HuH-7 (cell line): ENCODE data around the gene STAM.
"Not testable (repeated sequence)": the region's sequence is repeated elsewhere in the genome, so short reads cannot be mapped to it uniquely, and the experiment has no call there.

Experiments
- DNase-seq: peaks from one replicate; pipeline ENCODE4 v3.0.0; 2011; ENCODE audit warnings: low spot score

STAM gene

DNA sequence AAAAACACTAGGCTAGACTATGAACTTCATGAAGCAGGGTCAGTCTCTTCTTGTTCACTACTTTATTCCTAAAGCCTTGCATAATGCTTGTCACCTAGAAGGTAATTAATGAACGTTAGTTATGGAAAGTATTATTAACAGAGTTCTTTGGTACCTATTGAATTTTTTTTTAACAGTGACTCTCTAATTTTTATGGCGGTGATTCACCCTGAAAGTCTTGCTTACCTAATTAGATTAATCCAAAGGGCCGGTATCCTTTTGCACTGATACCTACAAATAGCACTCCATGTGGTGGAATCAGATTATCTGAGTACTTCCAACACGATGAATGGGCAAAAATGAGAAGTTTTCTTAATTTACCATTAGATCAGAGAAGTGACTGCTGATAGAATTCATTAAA lies 31.7 kb downstream of the STAM start:
- no peak for DNase-seq

DNA sequence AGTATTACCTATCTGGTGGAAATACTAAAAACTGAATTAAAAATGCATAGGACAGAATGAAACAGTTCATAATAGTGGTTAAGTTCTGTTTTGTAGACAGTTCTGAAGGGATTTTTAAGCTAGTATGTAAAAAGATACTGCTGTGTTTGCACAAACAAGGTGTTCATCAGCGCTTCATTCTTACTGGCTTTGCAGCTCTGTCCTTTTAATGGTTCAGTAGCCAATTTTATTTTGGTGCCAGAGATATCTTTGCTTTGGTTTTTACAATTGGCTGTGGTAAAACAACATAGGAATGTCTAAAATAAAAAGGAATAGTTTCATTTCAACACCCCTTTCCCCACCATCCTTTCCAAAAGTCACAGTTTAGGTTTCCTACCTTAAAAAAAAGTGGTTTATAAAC lies 33.0 kb downstream of the STAM start:
- DNase-seq, result no peak

DNA sequence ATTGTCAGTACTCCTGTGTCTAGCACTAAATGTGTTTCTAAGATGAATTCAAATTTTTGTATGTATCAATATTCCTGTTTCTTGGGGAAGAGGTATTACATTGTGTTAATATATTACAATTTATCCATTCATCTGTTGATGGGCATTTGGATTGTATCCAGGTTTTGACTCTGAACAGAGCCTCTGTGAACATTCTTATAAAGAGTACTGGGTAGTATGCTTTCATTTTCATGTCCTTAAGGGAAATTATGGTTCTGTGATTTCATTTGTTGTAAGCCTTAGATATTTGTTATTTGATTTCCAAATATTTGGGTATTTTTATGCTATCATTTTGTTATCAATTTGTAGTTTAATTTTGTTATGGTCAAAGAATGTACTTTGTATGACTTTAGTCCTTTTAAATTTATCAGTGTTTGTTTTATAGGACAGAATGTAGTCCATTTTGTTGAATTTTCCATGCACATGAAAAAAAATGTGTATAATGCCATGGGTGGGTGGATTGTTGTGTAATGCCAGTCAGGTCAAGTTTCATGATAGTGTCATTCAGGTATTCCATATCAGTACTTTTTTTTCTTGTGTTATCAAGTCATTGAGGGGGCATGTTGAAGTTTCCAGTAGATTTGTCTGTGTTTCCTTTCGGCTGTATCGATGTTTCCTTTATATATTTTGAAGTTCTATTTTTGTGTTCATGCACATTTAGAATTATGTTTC lies 38.4 kb downstream of the STAM start:
- DNase-seq, result no peak

DNA sequence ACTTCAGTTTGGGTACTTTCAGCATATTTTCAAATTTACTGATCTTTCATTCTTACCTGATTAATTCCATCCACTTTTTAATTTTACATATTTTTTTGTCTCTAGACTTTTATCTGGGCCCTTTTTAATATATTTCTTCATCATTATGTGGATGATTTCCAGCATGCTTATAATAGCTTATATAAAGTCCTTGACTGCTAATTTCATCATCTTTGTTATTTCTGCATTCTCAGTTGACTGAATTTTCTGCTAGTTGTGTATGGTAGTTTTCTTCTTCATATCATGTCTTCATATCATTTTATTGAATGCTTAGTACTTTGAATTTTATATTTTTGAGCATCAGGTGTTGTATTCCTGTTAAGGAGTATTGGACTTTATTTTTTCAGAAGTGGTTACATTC lies 39.6 kb downstream of the STAM start:
- no peak for DNase-seq

DNA sequence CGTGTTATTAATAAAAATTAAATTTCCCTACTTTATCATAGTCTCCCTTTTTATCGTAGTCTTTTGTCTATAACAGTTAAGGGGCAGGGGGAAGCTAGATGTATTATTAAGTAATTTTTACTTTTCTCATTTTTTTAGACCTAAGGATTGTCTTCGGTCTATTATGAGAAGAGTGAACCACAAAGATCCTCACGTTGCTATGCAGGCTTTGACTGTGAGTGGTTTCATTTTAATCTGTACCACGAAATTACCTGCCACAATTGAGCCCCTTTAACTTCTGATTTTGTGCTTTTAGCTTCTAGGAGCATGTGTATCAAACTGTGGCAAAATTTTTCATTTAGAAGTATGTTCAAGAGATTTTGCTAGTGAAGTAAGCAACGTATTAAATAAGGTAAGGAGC lies 40.6 kb downstream of the STAM start:
- DNase-seq, result no peak

DNA sequence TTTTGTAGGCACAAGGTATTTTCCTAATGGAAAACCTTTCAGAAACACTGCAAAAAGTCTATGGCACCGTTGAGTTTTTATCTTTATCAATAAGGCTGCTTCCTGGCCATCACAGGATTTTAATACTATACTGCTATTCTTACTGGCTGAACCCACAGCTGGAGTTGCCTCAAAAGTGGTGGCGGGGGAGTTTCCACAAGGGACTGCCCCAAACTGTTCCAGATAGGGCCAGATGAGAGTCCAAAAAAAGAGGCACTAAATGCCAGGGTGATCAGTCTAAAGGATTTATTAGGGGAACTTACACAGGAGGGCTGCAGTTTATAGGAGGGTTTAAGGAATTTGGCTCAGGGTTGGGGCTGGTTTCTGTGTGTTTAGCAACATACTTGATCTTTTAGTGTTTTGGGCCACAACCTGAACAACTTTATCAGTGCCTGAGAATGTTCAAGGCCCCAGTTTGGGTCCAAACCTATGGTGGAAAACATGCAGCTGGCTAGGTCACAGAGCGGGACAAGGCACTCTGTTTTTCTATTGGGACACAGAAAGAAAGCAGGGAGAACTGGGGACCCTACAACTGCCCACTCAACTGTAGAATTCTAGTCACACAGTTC lies 41.4 kb downstream of the STAM start:
- DNase-seq, result no peak

DNA sequence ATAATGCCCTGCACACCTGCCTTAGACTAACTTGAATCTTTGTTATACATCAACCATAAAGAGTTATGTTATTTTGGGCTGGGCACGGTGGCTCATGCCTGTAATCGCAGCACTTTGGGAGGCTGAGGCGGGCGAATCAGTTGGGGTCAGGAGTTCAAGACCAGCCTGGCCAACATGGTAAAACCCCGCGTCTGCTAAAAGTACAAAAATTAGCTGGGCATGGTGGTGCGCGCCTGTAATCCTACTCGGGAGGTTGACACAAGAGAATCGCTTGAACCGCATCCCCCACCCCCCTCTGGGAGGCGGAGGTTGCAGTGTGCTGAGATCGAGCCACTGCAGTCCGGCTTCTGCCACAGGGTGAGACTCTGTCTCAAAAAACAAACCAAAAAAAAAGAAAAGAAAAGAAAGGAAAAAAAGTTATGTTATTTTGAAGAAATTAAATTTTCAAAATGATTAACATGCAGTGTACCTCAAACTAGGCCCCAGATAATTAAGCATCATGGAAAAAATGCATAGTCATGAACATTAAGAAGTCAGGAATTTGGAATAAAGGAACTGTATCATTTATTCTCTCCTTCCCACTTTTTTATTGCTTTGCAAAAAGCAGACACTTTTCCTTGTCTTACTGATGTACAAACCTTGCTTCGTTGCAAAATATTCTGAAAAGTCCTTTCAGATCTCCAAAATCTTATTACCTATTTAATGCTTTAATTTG lies 43.3 kb downstream of the STAM start:
- DNase-seq, result no peak

DNA sequence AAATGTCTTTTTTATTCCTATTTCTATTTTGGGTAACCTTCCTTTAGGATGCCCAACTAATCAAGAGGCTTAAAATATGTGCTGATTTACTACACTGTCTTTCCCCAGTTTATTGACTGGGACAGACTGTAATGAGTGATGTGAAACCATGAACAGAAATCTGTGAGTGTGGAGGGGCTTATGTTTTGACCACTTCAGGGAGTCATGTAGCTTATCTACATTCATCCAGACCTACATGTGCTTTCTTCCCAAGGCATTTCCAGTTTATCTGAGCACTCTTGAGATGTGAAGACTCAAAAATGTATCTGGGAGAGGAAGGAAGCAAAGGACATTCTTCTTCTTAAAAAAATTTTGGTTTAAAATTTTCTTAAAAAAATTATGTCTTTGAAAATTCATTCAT lies 45.2 kb downstream of the STAM start:
- DNase-seq, result no peak

DNA sequence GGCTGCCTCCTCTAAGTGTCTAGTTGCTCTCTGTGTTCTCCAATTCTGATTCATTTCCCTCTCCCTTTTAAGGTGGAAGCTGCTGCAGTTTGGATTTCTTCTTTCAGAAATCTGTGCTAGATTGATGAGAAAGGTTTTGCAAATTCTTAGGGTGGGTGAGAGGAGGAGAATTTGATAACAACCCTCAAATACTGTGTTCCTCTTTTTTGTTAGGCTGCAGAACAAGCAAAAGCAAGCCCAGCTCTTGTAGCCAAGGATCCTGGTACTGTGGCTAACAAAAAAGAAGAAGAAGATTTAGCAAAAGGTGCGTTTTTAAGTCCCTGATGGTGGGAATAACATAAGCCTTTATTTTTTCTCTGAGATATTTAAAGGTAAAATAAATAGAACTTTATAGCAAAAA lies 49.1 kb downstream of the STAM start:
- no peak for DNase-seq

DNA sequence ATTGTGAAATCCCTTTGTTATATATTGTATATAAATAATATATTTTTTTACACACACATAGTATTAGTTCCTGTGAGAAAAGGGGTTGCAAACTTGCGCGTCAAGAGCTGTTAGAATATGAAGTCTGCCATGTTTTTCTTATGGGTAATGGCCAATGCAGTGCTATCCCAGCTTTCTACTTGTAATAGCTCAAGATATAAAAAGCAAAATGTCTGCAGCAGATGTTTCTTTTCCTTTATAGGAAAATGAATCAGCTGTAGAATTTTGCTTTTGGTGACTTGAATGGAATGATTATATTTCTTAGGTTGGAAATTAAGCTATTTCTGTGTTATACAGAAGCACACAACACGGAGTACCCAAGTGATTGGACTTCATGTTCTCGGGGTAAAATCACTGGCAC lies 54.7 kb downstream of the STAM start:
- DNase-seq, result no peak

DNA sequence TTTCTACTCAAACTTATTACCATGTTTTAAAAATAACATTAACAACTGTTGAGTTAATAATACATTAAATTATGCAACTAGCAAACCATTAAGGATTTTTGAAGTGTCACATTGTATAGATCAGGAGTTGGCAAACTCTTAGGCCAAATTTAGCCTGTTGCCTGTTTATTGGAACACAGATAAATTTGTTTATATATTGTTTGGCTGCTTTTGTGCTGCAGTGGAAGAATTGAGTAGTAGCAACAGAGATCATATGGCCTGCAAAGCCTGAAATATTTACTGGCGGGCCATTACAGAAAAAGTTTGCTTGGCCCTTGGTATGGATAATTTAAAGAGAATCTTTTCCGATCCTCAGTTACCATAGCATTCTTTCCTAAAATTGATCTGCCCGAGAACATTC lies 57.4 kb downstream of the STAM start:
- no peak for DNase-seq

DNA sequence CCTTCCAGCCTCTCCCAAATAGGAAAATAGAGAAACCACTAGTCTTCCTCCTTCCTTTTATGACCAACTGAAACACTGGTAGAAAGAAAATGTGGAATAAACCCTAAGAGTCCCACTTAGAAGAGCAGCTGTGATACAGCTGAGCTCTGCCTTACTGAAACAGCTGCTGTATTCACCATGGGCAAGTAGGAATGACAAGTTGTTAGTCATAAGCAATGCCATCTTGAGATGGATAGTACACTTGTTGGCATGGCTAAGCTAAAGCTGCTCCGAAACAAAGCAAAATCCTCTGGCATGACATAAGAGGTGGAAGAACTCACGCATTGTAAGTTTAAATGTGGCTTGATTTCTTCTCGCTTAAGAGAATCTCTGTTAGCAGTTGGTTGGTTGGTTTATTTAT lies 59.8 kb downstream of the STAM start:
- no peak for DNase-seq

DNA sequence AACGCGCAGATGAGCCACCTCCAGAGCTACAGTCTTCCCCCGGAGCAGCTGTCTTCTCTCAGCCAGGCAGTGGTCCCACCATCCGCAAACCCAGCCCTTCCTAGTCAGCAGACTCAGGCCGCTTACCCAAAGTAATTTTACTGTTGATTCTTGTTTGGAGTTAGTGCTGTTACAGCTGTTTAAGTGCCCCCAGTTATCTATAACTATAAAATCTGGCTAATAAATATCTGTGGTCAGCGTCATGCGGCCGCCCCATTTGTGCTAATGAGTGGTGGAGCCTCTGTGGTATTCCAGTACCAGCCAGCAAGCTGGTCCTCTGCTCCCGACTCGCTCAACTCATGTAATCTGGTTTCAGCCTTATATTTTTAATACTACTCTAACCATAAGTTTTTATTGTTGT lies 64.9 kb downstream of the STAM start:
- DNase-seq, result no peak

DNA sequence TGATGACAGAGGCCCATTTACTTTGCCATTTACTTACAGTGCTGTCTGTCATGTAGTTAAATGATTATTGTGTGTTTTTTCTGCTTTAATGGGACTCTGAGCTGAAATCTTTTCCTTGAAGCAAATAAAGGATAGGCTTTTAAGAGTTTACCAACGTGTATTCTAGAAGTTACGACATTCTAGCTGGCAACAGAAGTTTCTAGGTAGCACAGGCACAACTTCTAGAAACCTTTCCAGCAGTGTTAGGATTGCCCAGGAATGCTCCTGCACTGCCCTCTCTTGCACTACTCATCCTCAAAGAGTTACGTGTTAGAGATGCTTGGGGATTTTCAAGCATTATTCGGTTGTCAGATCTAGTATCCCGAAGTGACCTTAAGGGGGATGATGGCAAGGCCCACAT lies 65.5 kb downstream of the STAM start:
- no peak for DNase-seq

DNA sequence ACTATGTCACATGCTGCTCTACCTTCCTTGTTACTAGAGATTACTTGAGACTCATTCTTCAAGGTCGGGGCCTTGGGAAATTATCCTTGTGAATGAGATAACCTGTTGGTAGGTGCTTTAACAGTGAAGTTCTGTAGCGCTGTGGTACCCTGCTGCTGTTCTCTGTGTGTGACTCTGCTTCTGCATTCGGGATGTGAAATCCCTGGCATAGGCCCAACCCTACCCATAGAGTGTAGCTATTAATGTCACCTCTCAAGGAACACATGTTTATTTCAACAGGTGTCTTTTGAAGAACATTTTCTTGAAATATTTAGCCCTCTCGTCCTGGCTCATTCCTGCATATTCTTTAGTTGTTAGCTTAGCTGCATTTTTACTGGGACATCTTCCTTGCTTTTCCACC lies 66.2 kb downstream of the STAM start:
- no peak for DNase-seq

DNA sequence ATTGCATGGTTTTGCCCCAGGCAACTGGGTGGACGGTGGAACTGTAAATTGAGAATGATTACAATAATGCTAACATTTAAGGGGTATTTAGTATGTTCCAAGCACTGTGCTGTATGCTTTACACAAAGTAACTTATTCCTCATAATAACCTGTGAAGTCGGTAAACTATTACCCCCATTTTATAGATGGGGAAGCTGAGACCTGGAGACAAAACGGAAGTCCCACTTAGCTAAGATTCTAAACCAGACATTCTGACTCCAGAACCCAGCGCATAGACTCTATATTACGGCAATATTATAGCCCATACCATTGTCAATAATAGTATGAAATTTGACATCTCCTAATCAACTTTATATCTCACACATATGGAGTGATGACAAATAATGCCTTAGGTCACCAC lies 68.1 kb downstream of the STAM start:
- no peak for DNase-seq

DNA sequence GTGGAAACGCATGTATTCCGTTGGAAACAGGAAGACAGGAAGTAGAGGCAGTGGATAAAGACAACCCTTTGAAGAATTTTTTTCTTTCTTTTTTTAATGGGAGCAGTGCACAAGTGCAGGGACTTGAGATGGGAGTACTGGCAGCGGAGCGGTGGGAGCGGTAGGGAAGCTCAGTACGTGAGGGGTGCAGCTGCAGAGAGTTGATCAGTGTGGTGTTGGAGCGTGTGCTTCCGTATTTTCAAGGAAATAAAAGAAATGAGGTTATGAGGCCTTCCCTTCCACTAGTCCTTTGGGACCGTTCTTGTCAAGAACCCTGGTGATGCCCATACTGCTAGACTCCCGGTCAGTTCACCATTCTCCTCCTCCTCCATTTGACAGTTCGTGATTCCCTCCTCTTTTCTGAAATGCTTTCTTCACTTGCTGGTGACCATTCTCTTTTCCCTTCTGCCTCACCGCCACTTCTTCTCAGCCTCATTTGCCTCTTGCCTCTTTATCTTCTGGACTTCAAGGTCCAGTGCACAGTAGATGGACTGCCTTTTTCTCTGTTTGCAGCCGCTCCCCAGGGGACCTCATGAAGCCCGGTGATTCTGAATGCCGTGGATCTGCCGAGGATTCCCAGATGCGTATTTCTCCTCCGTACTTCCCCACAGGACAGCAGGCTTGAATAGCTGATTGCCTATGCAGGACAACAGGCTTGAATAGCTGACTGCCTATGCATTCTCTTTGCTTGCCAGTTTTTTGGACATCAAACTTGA lies 68.9 kb downstream of the STAM start:
- no peak for DNase-seq

DNA sequence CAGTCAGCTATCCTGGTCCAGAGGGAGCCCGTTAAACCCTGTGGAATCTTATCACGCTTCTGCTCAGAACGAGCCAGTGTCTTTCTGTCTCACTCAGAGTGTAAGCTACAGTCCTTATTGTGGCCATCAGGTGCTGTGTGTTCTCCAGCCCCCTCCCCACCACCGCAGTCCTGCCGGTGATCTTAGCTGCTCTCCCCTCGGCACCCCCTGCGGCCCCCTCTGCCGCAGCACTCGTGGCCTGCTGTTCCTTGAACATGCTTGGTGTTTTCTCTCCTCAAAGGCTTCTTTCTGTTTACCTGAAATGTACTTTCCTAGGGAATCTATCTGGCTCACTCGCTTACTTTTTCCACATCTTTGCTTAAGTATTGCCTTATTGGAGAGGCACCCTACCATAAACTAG lies 69.8 kb downstream of the STAM start:
- no peak for DNase-seq

DNA sequence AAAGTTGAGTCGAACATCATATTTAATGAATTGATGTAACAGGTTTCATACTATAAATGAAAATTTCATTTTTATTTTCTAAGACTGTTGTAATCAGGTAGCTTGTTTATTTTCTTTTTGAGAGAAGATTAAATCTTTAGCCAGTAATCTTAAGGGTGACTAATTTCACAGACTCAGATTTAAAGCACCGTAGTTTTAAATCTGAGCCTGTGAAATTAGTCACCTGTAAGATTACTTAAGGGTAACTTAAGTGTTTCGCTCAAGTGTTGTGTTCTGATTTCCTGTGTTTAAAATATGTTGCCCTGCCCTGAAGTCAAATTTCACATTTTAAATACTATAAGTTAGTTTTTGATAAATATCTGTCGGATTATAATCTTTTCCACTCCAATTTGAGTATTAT lies 72.2 kb downstream of the STAM start:
- no peak for DNase-seq

DNA sequence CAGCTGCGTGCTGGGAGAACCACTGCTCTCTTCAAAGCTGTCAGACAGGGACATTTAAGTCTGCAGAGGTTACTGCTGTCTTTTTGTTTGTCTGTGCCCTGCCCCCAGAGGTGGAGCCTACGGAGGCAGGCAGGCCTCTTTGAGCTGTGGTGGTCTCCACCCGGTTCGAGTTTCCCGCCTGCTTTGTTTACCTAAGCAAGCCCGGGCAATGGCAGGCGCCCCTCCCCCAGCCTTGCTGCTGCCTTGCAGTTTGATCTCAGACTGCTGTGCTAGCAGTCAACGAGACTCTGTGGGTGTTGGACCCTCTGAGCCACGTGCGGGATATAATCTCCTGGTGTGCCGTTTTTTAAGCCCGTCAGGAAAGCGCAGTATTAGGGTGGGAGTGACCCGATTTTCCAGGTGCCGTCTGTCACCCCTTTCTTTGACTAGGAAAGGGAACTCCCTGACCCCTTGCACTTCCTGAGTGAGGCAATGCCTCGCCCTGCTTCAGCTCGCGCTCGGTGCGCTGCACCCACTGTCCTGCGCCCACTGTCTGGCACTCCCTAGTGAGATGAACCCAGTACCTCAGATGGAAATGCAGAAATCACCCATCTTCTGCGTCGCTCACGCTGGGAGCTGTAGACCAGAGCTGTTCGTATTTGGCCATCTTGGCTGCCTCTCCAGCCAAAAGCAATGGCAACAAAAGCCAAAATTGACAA lies 78.5 kb downstream of the STAM start:
- DNase-seq, result not testable (repeated sequence)

DNA sequence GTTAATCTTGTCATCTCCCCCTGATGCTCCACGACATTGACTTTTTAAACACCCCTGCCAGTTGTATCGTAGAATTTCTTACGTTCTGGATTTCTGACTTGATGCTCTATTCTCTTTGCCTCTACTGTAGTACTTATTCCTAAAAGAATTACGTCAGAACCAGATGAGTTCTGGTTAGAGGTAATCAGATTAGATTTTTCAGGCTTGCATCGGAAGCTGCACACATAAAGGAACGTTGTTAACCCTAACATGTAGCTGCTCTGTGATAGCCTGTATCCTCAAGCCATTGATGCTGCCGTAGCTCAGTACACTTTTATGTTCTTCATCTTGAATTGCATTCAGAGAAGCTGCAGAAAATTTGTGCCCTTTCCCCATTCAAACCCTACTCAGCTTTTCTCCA lies 81.8 kb downstream of the STAM start:
- no peak for DNase-seq

DNA sequence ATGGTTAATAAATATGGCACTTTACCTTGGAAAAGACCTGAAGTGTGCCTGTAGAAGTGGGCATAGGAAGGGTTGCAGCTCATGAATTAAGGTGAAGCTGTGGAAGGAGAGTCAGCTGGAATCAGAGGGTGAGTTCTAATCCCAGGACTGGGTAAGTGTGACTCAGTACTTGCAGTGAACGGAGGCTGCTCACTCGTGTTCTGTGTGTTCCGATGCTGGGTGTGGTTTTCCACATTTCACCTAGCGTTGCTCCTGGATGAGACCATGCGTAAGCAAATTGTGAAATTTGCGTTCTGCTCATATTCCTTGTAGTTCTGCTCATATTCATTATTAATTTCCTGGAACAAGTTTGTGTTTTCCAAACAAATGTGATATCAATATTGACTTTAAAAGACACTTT lies 85.7 kb downstream of the STAM start:
- DNase-seq, result no peak
